HG03575 (cell line): ENCODE results near the gene RALGAPB.
"Not testable (repeated sequence)": the region's sequence is repeated elsewhere in the genome, so short reads cannot be mapped to it uniquely, and the experiment has no call there.

ENCODE experiments used
- ATAC-seq: cut with Tn5 transposase; IDR thresholded peaks from one replicate; pipeline ENCODE4 v1.9.1; 2021; ENCODE audit not compliant: unreplicated experiment, insufficient number of reproducible peaks, low FRiP score; ENCODE audit errors: extremely low read depth

Gene RALGAPB

DNA sequence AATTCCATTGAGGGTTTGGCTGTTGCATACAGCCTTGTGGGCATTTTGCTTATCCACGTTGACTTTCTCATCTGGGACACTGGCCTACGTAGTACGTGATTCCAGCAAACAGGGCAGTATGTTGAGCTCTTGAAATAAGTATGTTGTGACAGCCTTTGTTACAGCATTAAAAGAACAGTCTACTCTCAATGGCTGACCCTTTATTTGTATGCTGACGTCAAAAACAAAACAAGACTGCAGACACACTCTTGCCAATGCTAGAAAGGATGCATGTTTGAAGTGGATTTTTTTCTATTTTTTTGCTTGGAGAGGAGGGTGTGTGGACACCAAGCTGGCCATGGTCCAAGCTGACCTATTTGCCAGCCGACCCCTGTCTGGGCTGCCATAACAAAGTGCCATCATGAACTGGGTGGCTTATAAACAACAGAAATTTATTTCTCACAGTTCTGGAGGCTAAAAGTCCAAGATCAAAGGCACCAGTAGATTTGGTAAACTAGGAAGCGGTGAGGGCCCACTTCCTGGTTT lies 26.7 kb upstream of the RALGAPB start:
- no peak for ATAC-seq

DNA sequence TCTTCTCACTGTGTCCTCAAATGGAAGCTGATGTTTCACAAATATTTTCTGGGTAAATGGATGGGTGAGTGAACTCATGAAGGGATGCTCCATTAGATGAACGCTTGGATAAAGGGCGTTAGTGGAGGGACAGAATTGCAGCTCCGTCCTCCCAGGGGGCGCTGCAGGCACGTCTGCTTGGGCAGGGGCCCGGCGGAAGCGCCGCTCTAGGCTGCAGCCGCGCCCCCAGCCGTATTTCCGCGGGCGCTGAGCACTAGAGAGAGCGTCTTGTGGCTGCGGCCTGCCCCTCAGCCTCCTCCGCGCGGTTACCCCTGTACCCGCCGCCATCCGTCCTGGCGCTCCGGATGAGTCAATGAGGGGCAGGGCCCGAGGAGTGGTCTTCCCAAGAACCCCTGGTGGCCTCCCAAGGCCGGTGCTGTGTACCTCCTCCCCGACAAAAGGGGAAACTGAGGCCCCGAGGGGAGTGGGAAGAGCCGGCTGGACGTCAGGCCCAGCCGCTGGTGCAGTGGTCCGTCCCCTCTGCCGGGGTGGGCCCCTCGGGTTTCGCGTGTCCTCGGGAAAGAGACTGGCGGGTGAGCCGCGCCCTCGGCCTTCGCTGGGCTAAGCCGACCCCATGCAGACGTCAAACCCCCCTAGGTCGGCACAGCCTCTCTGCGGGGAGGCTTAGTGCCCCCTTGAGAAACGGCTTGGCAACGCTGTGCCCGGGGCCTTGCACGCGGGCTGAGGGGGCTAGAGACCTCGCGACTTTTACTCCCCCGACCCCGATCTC lies 26.0 kb upstream of the RALGAPB start:
- ATAC-seq, result no peak

DNA sequence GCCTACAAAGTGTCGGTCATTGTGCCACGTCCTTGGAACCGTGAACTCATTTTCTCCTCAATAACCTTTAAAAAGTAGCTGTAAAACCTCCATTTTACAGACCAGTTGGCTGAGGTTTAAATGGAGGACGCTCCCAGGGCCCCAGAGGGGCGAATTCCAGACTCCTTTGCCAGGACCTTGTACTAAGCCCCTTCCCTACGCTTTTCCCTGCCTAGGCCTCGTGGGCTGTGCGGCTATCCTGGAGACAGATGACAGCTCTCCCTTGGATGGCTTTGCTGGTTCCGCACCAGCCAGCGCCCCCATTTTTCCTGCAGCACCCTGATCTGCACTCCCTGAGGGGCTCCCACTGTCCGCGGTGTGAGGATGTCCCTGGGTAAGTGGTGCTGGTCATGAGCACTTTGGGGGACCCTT lies 25.4 kb upstream of the RALGAPB start:
- no peak for ATAC-seq

DNA sequence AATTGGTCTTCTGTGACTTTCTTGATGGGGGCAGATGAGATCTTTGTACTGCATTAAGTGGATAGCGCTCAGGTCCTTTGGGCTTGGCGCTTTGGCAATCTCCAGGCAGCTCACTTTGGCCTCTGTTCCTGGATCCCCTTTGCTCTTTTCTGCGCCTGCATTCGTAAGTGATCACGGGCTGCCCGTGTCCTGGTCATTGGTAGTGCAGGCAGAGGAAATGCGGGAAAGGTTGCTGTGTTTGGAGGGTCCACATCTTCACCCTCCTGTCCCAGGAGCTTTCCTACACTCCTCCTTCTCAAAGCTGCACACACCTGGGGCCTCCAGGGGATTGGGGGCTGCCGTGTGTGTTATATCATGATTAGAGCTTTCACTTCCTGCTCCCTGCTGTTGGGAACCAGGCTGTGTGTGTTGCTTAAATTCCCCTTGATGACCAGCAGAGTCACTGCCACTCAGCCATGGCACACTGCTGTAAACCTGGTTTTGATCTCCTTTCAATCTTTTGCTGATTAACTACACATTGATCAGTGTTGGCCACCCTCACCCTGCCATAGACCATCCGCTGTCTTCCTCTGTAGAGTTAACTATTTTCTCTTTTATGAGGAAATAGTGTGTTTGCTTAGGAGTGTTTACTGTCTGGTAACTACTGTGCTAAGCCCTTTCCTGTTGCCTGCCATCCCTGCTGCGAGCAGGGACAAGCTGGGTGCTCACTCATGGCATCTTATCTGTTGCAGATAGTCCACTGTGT lies 24.5 kb upstream of the RALGAPB start:
- ATAC-seq, result no peak

DNA sequence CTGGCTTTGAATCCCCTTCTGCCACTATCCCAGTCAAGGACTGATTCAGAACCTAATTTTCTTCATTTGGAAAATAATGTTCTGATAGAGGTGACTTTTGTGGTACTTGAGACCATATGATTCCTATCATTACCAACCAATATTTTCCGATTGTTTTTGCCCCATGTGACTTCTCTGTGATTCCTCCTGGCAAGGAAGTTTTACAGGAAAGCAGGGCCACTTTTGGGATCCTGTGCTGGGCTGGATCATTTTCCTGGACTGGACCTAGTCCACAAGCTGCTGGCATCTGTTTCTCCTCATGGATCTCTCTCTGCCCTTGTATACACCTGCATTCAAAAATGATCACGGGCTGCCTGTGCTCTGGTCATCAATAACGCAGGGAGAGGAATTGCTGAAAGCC lies 23.6 kb upstream of the RALGAPB start:
- no peak for ATAC-seq

DNA sequence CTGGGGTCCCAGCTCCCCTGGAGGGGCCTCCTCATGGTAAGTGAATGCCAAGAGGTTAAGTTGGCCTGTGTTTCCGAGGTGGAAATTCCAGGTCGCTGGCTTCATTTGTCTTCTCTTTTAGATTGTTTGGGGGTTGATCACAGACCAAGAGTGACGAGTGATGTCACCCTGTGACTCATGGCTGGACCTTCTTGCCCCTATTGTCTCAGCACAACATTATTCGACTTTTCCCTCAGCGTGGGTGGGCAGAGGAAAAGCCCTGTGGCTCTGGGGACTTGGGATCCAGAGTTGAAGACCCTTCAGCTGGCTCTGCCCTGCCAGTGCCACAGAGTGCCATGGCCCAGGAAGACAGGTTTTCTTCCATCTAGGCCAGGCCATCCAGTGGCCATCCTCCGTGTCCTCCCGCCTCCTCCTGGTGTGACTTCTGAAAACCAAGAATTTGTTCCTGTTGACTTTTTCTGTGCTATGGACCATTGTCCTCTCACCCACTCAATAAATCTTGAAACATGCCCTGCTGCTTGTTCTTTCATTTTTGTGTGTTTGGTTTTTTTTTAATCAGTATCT lies 22.1 kb upstream of the RALGAPB start:
- no peak for ATAC-seq

DNA sequence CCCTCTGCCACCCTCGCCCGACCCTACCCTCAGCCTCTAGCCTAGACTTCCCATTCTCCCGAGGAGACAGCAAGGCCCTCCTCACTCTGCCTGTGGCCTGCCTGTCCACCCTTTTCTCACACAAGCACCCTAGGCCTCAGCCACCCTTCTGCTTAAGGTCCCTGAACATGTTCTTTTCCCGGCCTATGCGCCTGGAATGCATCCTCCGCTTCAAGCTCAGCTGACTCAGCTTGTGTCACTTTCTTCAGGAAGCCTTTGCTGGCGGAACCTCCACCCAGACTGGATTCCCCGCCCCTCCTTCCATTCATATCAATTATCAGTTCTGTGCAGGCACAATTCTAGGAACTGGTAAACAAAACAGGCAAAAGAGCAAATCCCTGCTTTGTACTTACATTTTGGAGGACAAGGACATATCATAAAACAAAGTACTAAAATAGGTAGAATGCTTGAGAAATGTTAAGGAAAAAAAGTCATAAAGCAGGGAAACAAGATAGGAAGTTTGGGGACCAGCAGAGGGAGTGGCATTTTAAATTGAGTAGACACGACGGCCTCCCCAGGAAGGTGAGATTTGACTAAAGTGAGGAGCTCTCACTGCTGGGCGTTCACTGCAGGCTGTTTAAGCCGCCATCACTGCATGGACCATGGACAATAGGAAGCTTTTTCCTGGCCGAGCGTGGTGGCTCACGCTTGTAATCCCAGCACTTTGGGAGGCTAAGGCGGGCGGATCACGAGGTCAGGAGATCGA lies 19.6 kb upstream of the RALGAPB start:
- no peak for ATAC-seq

DNA sequence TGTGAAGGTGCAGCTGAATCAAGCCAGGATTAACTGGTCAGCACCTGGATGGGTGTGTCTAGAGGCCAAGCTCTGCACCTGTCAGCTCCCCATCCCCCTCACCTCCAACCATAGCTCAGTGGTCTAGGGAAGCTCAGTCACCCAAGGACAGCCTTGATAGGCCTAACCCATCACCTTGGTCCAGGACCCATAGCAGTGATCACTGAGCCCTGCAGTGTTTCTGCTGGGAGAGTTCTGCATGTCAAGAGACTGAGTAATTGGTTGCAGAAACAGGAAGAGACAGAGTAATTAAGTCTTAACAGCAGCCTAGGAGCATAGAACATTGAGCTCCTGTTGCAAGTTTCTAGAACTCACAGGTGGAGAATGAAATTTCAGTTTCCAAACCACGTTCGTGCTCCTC lies 18.7 kb upstream of the RALGAPB start:
- ATAC-seq, result no peak

DNA sequence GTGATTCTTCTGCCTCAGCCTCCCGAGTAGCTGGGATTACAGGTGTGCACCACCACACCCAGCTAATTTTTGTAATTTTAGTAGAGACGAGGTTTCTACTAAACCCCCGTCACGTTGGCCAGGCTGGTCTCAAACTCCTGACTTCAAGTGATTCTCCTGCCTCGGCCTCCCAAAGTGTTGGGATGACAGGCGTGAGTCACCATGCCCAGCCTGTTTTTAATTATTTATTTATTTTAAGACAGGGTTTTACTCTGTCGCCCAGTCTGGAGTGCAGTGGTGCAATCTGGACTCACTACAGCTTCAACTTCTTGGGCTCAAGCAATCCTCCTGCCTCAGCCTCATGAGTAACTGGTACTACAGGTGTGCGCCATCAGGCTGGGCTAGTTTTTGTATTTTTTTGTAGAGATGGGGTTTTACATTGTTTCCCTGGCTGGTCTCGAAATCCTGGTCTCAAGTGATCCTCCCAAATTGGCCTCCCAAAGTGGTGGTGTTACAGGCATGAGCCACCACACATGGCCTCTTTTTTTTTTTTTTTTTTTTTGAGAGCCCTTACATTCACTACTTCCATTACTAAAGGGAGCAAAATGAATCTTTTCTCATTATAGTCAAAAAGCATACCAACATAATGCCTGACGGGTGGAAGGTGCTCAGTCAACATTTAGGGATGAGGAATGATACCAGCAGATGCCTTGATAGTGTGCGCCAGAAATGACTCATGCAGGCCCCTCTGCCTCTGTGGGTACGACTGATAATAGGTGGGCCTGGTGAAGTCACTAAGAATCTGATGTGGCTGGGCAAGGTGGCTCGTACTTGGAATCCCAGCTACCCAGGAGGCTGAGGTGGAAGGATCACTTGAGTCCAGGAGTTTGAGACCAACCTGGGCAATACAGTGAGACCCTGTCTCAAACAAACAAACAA lies 17.8 kb upstream of the RALGAPB start:
- ATAC-seq, result no peak

DNA sequence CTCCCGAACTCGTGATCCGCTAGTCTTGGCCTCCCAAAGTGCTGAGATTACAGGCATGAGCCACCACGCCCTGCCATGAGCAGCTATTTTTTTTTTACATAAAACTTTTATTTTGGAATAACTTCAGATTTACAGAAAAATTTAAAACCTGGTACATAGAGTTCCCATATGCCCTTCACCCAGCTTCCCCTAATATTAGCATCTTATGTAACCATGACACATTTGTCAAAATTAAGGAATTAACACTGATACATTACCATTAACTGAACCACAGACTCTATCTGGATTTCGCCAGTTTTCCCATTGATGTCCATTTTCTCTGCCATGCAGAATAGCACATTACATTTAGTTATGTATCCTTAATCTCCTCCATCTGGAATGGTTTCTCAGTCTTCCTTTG lies 14.3 kb upstream of the RALGAPB start:
- no peak for ATAC-seq

DNA sequence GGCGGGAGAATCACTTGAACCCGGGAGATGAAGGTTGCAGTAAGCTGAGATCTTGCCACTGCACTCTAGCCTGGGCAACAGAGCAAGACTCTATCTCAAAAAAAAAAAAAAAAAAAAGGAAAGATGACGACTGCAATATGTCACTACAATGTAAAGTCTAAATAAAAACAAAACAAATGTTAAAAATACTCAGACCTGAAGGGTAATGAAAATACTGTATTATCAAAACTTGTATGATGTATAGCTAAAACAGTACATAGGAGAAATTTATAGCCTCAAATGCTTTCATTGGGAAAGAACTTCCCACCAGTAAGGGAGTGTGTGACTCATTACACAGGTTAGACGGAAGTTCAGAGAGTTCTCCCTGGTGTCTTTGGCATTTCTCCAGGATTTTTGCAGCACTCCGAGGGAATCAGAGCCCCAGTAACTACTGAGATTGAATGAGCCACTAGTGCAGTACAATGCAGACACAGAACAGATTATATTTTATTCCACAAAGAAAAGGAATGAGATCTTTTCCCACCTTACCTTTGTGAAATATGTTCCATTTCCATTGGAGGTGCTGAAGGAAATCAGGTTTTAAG lies 12.5 kb upstream of the RALGAPB start:
- ATAC-seq, result no peak

DNA sequence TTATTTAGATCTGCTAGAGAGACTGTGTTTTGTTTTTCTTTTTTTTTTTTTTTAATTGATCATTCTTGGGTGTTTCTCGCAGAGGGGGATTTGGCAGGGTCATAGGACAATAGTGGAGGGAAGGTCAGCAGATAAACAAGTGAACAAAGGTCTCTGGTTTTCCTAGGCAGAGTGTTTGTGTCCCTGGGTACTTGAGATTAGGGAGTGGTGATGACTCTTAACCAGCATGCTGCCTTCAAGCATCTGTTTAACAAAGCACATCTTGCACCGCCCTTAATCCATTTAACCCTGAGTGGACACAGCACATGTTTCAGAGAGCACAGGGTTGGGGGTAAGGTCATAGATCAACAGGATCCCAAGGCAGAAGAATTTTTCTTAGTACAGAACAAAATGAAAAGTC lies 12.0 kb upstream of the RALGAPB start:
- ATAC-seq, result not testable (repeated sequence)

DNA sequence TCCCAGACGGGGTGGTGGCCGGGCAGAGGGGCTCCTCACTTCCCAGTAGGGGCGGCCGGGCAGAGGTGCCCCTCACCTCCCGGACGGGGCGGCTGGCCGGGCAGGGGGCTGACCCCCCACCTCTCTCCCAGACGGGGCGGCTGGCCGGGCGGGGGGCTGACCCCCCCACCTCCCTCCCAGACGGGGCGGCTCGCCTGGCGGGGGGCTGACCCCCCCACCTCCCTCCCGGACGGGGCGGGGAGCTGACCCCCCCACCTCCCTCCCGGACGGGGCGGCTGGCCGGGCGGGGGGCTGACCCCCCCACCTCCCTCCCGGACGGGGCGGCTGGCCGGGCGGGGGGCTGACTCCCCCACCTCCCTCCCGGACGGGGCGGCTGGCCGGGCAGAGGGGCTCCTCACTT lies 11.5 kb upstream of the RALGAPB start:
- ATAC-seq, result not testable (repeated sequence)

DNA sequence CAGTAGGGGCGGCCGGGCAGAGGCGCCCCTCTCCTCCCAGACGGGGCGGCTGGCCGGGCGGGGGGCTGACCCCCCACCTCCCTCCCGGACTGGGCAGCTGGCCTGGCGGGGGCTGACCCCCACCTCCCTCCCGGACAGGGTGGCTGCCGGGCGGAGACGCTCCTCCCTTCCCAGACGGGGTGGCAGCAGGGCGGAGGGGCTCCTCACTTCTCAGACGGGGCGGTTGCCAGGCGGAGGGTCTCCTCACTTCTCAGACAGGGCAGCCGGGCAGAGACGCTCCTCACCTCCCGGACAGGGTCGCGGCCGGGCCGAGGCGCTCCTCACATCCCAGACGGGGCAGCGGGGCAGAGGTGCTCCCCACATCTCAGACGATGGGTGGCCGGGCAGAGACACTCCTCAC lies 11.1 kb upstream of the RALGAPB start:
- not testable (repeated sequence) for ATAC-seq

DNA sequence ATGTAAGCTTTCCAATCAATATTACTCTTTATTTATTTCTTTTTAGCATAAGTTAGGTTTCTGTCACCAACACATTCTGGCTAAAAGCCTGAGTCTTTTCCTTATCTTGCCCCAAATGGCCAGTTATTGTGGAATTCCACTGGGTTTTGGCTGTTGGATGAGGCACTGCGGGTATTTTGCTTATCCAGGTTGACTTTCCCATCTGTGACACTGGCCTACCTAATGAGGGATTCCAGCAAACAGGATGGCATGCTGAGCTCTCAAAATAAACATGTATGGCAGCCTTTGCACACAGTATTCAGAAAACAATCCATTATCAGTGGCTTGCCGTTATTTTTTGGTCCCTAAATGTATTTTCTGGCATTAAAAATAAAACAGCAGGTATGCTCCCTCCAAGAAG lies 6.5 kb upstream of the RALGAPB start:
- ATAC-seq, result no peak

DNA sequence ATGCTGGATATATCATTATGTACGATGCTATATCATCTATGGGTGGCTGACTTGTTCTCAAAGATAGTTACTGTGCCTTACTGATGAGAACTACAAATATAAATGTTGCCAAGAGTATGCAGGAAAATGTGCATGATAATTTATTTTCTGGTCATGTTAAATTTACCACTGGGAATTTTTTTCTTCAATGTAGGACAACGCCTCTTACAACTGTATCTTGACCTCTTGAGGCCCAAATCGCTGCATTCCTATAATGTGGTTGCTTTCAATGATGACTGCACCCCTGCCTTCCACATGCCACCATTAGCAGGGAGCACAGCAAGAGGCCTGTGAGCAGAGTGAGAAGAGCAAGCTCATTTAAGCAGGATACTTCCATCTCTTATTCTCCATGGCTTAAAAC lies 5.7 kb upstream of the RALGAPB start:
- no peak for ATAC-seq

DNA sequence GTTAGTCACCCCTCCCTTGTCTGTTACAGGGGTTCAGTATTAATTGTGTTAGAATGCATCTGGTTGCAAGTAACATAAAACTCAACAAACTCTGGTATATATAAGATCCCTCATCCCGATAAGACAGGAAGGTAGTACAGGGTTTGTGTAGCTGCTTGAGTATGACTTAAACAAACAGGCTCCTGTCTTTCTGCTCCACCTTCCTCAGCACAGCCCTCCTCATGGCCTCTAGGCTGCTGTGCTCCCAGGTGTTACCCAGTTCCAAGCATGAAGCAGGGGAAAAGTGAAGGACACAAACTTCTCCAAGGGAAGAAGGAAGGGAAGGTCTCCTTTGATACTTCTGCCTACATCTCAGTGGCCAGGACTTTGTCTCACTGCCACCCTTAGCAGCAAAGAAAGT lies 1.4 kb upstream of the RALGAPB start:
- ATAC-seq, result no peak

DNA sequence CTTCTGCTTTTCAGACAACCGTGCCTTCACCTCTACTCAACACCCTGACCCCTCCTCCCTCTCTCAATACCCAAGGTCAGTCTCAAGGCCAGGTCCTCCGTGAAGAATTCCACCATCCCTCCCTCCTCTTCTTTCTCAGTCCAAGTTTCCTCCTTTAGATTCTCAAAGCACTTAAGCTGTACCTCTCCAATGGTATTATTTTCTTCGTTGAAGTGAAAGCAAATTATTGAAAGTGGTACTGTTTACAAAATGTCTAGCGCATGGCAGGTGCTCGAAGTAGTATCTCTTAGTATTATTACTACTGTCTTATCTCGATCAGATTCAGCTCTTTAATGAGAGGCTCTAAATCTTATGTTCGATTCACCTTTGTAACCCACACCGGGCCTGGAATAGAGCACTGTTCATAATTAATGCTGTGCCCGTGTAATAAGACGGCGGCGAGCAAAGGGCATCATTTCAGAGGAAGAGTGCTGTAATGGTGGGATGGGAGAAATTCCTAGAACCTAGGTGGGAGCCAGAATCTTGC lies 593 bp upstream of the RALGAPB start:
- ATAC-seq, result no peak
